LNCaP clone FGC (cell line): ENCODE measurements around the gene GGT6.

Experiments used
- DNase-seq: peaks from one replicate; pipeline ENCODE4 v3.0.0-alpha.2; 2011; ENCODE audit warnings: low read depth
- H3K4me3 ChIP-seq: 2 replicates; pipeline ENCODE4 v1.5.1; 2011; ENCODE audit warnings: mild to moderate bottlenecking, low read depth, low read length, control low read depth
- TF ChIP-seq, protein P1 (sequence below): IDR thresholded peaks from 2 replicates; pipeline ENCODE4 v1.5.1; 2012; ENCODE audit warnings: mild to moderate bottlenecking; ENCODE audit not compliant: control insufficient read depth, insufficient read depth; ENCODE audit errors: extremely low read depth

The GGT6 gene

GRCh38 chr17:4534928-4535666 is 25.3 kb downstream of the GGT6 start:
- H3K4me3 ChIP-seq: no peak overlapping the region
- TF ChIP-seq, protein P1, sequence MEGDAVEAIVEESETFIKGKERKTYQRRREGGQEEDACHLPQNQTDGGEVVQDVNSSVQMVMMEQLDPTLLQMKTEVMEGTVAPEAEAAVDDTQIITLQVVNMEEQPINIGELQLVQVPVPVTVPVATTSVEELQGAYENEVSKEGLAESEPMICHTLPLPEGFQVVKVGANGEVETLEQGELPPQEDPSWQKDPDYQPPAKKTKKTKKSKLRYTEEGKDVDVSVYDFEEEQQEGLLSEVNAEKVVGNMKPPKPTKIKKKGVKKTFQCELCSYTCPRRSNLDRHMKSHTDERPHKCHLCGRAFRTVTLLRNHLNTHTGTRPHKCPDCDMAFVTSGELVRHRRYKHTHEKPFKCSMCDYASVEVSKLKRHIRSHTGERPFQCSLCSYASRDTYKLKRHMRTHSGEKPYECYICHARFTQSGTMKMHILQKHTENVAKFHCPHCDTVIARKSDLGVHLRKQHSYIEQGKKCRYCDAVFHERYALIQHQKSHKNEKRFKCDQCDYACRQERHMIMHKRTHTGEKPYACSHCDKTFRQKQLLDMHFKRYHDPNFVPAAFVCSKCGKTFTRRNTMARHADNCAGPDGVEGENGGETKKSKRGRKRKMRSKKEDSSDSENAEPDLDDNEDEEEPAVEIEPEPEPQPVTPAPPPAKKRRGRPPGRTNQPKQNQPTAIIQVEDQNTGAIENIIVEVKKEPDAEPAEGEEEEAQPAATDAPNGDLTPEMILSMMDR: no peak
- DNase-seq: no peak

GRCh38 chr17:4534515-4534914 is 25.9 kb downstream of the GGT6 start:
- TF ChIP-seq, protein P1: no peak

GRCh38 chr17:4533523-4534504 is 26.6 kb downstream of the GGT6 start:
- no peak overlapping the region for H3K4me3 ChIP-seq
- TF ChIP-seq, protein P1: no peak
- no peak for DNase-seq

More at GRCh38 chr17:4534515-4534914, 25.9 kb downstream of the GGT6 start:
- H3K4me3 ChIP-seq: no peak overlapping the region
- DNase-seq: no peak

GRCh38 chr17:4532860-4533522 is 27.4 kb downstream of the GGT6 start:
- no peak overlapping the region for H3K4me3 ChIP-seq
- TF ChIP-seq, protein P1: no peak
- no peak for DNase-seq

- H3K4me3 ChIP-seq: no peak overlapping the region
- DNase-seq: no peak
- TF ChIP-seq, protein P1: no peak
Observed at GRCh38 chr17:4531988-4532736, 28.2 kb downstream of the GGT6 start.

DNA sequence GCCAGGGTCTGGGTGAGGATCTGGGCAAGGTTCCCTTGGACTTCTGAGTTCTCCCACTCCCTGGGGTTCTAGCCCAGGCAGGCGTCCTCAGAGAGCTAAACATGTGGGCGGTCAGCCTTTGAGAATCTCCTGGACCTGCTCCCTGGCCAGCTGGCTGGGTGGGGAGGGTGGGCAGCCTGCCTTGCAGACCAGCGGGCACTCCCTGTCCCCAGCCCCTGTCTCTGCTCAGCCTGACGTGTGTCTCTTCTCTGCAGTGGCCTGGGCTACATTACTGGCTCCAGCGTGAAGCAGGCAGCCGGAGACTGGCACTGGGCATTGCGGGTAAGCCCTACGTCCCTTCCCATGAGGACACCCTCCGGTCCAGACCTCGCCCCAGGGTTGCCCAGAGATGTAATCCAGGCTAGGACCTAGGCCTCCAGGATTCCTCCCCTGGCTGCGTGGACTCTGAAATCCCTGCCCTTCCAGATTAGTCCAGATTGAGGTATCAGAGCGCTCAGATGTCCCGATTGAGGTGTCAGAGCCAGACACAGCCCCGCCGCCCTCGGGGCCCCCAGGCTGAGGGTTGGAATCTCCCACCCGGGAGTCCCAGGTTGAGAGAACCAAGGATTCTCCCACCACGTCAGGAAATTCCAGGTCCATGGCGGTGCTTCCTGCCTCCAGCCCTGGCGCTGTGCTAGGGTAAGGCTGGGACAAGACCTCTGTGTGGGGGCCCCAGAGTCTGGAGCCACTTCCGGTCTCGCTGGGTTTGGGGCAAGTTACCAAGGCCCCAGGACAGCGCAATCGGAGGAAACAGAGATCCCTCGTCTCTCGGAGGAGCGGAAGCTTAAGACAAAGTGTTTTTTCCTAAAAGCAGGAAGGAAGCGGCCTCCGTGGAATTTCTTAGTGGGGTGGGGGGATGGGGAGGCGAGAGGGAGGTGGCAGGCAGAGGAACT is 29.3 kb downstream of the GGT6 start:
- H3K4me3 ChIP-seq: no peak overlapping the region
- DNase-seq: no peak
- TF ChIP-seq, protein P1: no peak
